Activated CD4-positive, alpha-beta T cell treated with anti-CD3 and anti-CD28 coated beads, Interleukin-2, amount 50 U/mL, for 16 hours (primary cell): ENCODE results near the gene C10orf143.
A peak's percentile ranks its signal among the peaks of the same experiment; 100 is the strongest.
"Not testable (repeated sequence)": the region's sequence is repeated elsewhere in the genome, so short reads cannot be mapped to it uniquely, and the experiment has no call there.

Source experiments
- DNase-seq: peaks from one replicate; pipeline ENCODE4 v3.0.0-alpha.2; 2020

The C10orf143 gene

GRCh38 chr10:130111113-130111851 is 652 bp upstream of the C10orf143 start:
- peak; percentile 98 for DNase-seq

GRCh38 chr10:130109796-130110245 is 809 bp downstream of the C10orf143 start:
- peak; percentile 78 for DNase-seq

GRCh38 chr10:130108934-130109604 is 1.6 kb downstream of the C10orf143 start:
- peak; percentile 73 for DNase-seq

- peak; percentile 48 for DNase-seq
Observed at GRCh38 chr10:130108146-130108545, 2.5 kb downstream of the C10orf143 start.

GRCh38 chr10:130105724-130106123 is 4.9 kb downstream of the C10orf143 start:
- DNase-seq: no peak

GRCh38 chr10:130099344-130099743 is 11.3 kb downstream of the C10orf143 start:
- DNase-seq: no peak

GRCh38 chr10:130090565-130090964 is 20.1 kb downstream of the C10orf143 start:
- not testable (repeated sequence) for DNase-seq

GRCh38 chr10:130080461-130080814 is 30.2 kb downstream of the C10orf143 start:
- DNase-seq: no peak

- DNase-seq: no peak
Observed at GRCh38 chr10:130079614-130080460, 30.8 kb downstream of the C10orf143 start.

- DNase-seq: no peak
Observed at GRCh38 chr10:130078120-130078519, 32.5 kb downstream of the C10orf143 start.

- DNase-seq: no peak
Observed at GRCh38 chr10:130076681-130077080, 33.9 kb downstream of the C10orf143 start.

GRCh38 chr10:130074639-130075038 is 36.0 kb downstream of the C10orf143 start:
- DNase-seq: no peak

GRCh38 chr10:130073912-130074311 is 36.7 kb downstream of the C10orf143 start:
- DNase-seq: no peak

GRCh38 chr10:130072247-130072646 is 38.4 kb downstream of the C10orf143 start:
- DNase-seq: no peak

- DNase-seq: no peak
Observed at GRCh38 chr10:130067893-130068292, 42.7 kb downstream of the C10orf143 start.

- no peak for DNase-seq
Observed at GRCh38 chr10:130066743-130067142, 43.9 kb downstream of the C10orf143 start.

- DNase-seq: no peak
Observed at GRCh38 chr10:130065251-130065650, 45.4 kb downstream of the C10orf143 start.

- no peak for DNase-seq
Observed at GRCh38 chr10:130064783-130065182, 45.8 kb downstream of the C10orf143 start.

- DNase-seq: no peak
Observed at GRCh38 chr10:130062976-130063375, 47.7 kb downstream of the C10orf143 start.

GRCh38 chr10:130062201-130062600 is 48.4 kb downstream of the C10orf143 start:
- DNase-seq: no peak

- DNase-seq: no peak
Observed at GRCh38 chr10:130061760-130062159, 48.9 kb downstream of the C10orf143 start.

- DNase-seq: no peak
Observed at GRCh38 chr10:130054021-130054420, 56.6 kb downstream of the C10orf143 start.

- DNase-seq: no peak
Observed at GRCh38 chr10:130053561-130053960, 57.1 kb downstream of the C10orf143 start.

GRCh38 chr10:130052193-130052592 is 58.4 kb downstream of the C10orf143 start:
- DNase-seq: no peak
